CD4-positive, alpha-beta T cell (primary cell): ENCODE results near the gene NAGPA. TPM values are rescaled to one million over a fixed set of nuclear protein-coding genes. Genes with fewer than 3 reads are reported as not detected.

Source experiments
- ATAC-seq: fragments of 200-7000 bp; cut with Tn5 transposase; one replicate; pipeline ENCODE4 v1.10.0; 2022; ENCODE audit warnings: mild to moderate bottlenecking; ENCODE audit not compliant: poor library complexity
- CTCF ChIA-PET: fragments of 350-600 bp; sonication (Branson Sonifier 250); formaldehyde crosslinking; loops from one replicate; lab custom pipeline; 2021; ENCODE audit warnings: antibody characterized with exemption, inconsistent platforms; lab: Charles Lee
- POLR2A ChIA-PET: fragments of 350-600 bp; sonication (Branson Sonifier 250); formaldehyde crosslinking; loops from one replicate; lab custom pipeline; 2021; ENCODE audit warnings: antibody characterized with exemption, inconsistent platforms; lab: Charles Lee
- DNase-seq, 14 experiments: peaks; one replicate each; pipeline ENCODE4 v3.0.0-alpha.2; 2013 to 2020; ENCODE audit warnings: mixed read lengths in 2 of 14
- H3K27ac ChIP-seq, 2 donors: one replicate each; pipeline versions ENCODE4 v1.5.1 to v1.7.0; 2013; ENCODE audit warnings: low read length in 2 of 2, low read depth in 1 of 2, mild to moderate bottlenecking in 1 of 2
- H3K27me3 ChIP-seq, 2 experiments: 1 replicate in 1 of 2; 2 replicates in 1 of 2; pipeline versions ENCODE4 v1.6.1 to v1.7.0; 2013; ENCODE audit warnings: low read length in 2 of 2, control low read depth in 1 of 2, mild to moderate bottlenecking in 1 of 2, moderate library complexity in 1 of 2; ENCODE audit not compliant: insufficient read depth in 2 of 2, control insufficient read depth in 1 of 2
- H3K36me3 ChIP-seq: one replicate; pipeline ENCODE4 v1.6.1; 2013; ENCODE audit warnings: low read length, control low read depth; ENCODE audit not compliant: insufficient read depth
- H3K4me1 ChIP-seq: one replicate; pipeline ENCODE4 v1.6.1; 2013; ENCODE audit warnings: low read length, control low read depth; ENCODE audit not compliant: insufficient read depth
- H3K4me3 ChIP-seq: one replicate; pipeline ENCODE4 v1.5.1; 2013; ENCODE audit warnings: mild to moderate bottlenecking, low read length, moderate library complexity
- H3K9me3 ChIP-seq, 2 experiments: 1 replicate in 1 of 2; 2 replicates in 1 of 2; pipeline versions ENCODE4 v1.6.1 to v1.7.0; 2013; ENCODE audit warnings: low read length in 2 of 2, mild to moderate bottlenecking in 2 of 2, control low read depth in 1 of 2, moderate library complexity in 1 of 2; ENCODE audit not compliant: control insufficient read depth in 1 of 2, insufficient read depth in 1 of 2
- H3K27ac Mint-ChIP-seq: one replicate; pipeline ENCODE4 v1.8.0; 2020; ENCODE audit warnings: mixed read lengths
- H3K27me3 Mint-ChIP-seq: one replicate; pipeline ENCODE4 v1.8.0; 2021; ENCODE audit warnings: mixed read lengths
- H3K36me3 Mint-ChIP-seq: one replicate; pipeline ENCODE4 v1.8.0; 2021; ENCODE audit warnings: low read depth, mixed read lengths
- H3K4me1 Mint-ChIP-seq: one replicate; pipeline ENCODE4 v1.8.0; 2021; ENCODE audit warnings: low read depth, mixed read lengths
- H3K4me3 Mint-ChIP-seq: one replicate; pipeline ENCODE4 v1.8.0; 2020; ENCODE audit warnings: mild to moderate bottlenecking, mixed read lengths
- H3K9me3 Mint-ChIP-seq: one replicate; pipeline ENCODE4 v1.8.0; 2020; ENCODE audit warnings: mixed read lengths
- CTCF ChIP-seq: fragments of 200-600 bp; IDR thresholded peaks from one replicate; pipeline ENCODE4 v1.8.0; 2022; ENCODE audit warnings: antibody characterized with exemption, mild to moderate bottlenecking
- intact Hi-C, 2 experiments: fragments of 100-400 bp; cut with DNase I in 1 of 2; cut with micrococcal nuclease in 1 of 2; formaldehyde crosslinking; loops; one replicate each; pipeline versions ENCODE4 v1.15.1 to v1.9.0; 2023 to 2025; cut with DNase I, micrococcal nuclease
- total RNA-seq, 174 experiments: library from RNA in 2 of 174; stranded (reverse) in 2 of 174; gene quantifications; one replicate each; pipeline ENCODE4 v1.2.3 and lab custom pipeline; 2021 to 2026

Gene NAGPA
- total RNA-seq, 2 experiments from 2014 or later = 30.0 to 34.0 TPM

- Mint-ChIP-seq H3K4me1 (no peaks in the 10 kb centered on the region), H3K27me3 (peaks cover 18% of the 10 kb centered on the region), H3K36me3 (no peaks in the 10 kb centered on the region), H3K27ac (no peak overlapping the region), H3K4me3 (no peak overlapping the region), H3K9me3 (no peaks in the 10 kb centered on the region)
- peaks cover 0 to 7% of the 10 kb centered on the region in 2 experiments for H3K27me3 ChIP-seq
- H3K36me3 ChIP-seq = no peaks in the 10 kb centered on the region
- H3K27ac ChIP-seq = no peak overlapping the region
- DNase-seq (no peak), ATAC-seq (no peak)
- H3K9me3 ChIP-seq = no peaks in the 10 kb centered on the region
- H3K4me3 ChIP-seq = no peak overlapping the region
- no peak for TF ChIP-seq CTCF
- ChIA-PET CTCF (no interaction called here), POLR2A (no interaction called here)
- intact Hi-C loops = no loop called here
- H3K4me1 ChIP-seq = no peaks in the 10 kb centered on the region
These were observed 22.1 kb downstream of the NAGPA start for GRCh38 chr16:5011637-5012036.

- H3K4me1 ChIP-seq = no peaks in the 10 kb centered on the region
- ChIA-PET CTCF (no interaction called here), POLR2A (no interaction called here)
- no peak for TF ChIP-seq CTCF
- no peak overlapping the region for H3K4me3 ChIP-seq
- H3K27me3 ChIP-seq = peaks cover 0 to 7% of the 10 kb centered on the region in 2 experiments
- no peaks in the 10 kb centered on the region for H3K36me3 Mint-ChIP-seq
- no peak overlapping the region for H3K27ac Mint-ChIP-seq
- peaks cover 18% of the 10 kb centered on the region for H3K27me3 Mint-ChIP-seq
- H3K9me3 ChIP-seq = no peaks in the 10 kb centered on the region
- no peaks in the 10 kb centered on the region for H3K9me3 Mint-ChIP-seq
- H3K4me1 Mint-ChIP-seq = no peaks in the 10 kb centered on the region
- intact Hi-C loops = no loop called here
- no peak for ATAC-seq
- H3K27ac ChIP-seq = no peak overlapping the region
- H3K36me3 ChIP-seq = no peaks in the 10 kb centered on the region
- no peak overlapping the region for H3K4me3 Mint-ChIP-seq
- no peak for DNase-seq
These were observed 23.0 kb downstream of the NAGPA start for GRCh38 chr16:5010576-5011329.

- ATAC-seq (no peak), DNase-seq (no peak)
- Mint-ChIP-seq H3K4me3 (no peak overlapping the region), H3K9me3 (no peaks in the 10 kb centered on the region), H3K27ac (no peak overlapping the region), H3K36me3 (no peaks in the 10 kb centered on the region), H3K27me3 (peaks cover 23% of the 10 kb centered on the region), H3K4me1 (no peaks in the 10 kb centered on the region)
- peaks cover 0 to 6% of the 10 kb centered on the region in 2 experiments for H3K27me3 ChIP-seq
- intact Hi-C loops = no loop called here
- CTCF ChIA-PET = no interaction called here
- TF ChIP-seq CTCF = no peak
- no peak overlapping the region for H3K27ac ChIP-seq
- H3K36me3 ChIP-seq = no peaks in the 10 kb centered on the region
- no peaks in the 10 kb centered on the region for H3K9me3 ChIP-seq
- H3K4me3 ChIP-seq = no peak overlapping the region
- no peaks in the 10 kb centered on the region for H3K4me1 ChIP-seq
- POLR2A ChIA-PET = no interaction called here
These were observed 25.4 kb downstream of the NAGPA start for GRCh38 chr16:5008311-5008731.
